Gastroesophageal sphincter (tissue), 4 donors: ENCODE results near the gene STUM. TPM values are rescaled to one million over a fixed set of nuclear protein-coding genes. Genes with fewer than 3 reads are reported as not detected.

Source experiments
- ATAC-seq: fragments of 150-250 bp; one replicate; pipeline ENCODE4 v1.9.1; 2016; ENCODE audit warnings: mild to moderate bottlenecking, moderate library complexity
- H3K27ac ChIP-seq, 4 donors: fragments of 200-600 bp; sonication (generic) in 3 of 4; 1 replicate in 3 of 4; 2 replicates in 1 of 4; pipeline ENCODE4 v1.5.1; 2016 to 2019
- H3K27me3 ChIP-seq: fragments of 200-600 bp; sonication (generic); one replicate; pipeline ENCODE4 v1.5.1; 2019
- H3K36me3 ChIP-seq, 2 donors: fragments of 200-600 bp; sonication (generic); one replicate each; pipeline ENCODE4 v1.5.1; 2019; ENCODE audit warnings: control low read depth in 1 of 2
- H3K4me1 ChIP-seq, 3 donors: fragments of 200-600 bp; sonication (generic); 1 replicate in 2 of 3; 2 replicates in 1 of 3; pipeline ENCODE4 v1.5.1; 2016 to 2019; ENCODE audit warnings: control low read depth in 2 of 3
- H3K4me3 ChIP-seq, 2 donors: fragments of 200-600 bp; sonication (generic); one replicate each; pipeline ENCODE4 v1.5.1; 2019; ENCODE audit warnings: mild to moderate bottlenecking in 1 of 2, moderate library complexity in 1 of 2
- H3K9me3 ChIP-seq, 3 donors: fragments of 200-600 bp; sonication (generic); one replicate each; pipeline ENCODE4 v1.5.1; 2017 to 2019; ENCODE audit warnings: control low read depth in 2 of 3
- CTCF ChIP-seq, 4 experiments: fragments of 200-600 bp in 2 of 4; fragments of 450-650 bp in 2 of 4; sonication (generic) in 1 of 4; IDR thresholded peaks; one replicate each; pipeline ENCODE4 v1.5.1; 2017 to 2019; ENCODE audit warnings: antibody characterized with exemption in 4 of 4, mild to moderate bottlenecking in 2 of 4, moderate library complexity in 2 of 4
- EP300 ChIP-seq: sonication (generic); formaldehyde crosslinking; IDR thresholded peaks from one replicate; pipeline ENCODE4 v1.6.1; 2017; ENCODE audit warnings: antibody characterized with exemption, mild to moderate bottlenecking
- POLR2A ChIP-seq, 2 donors: fragments of 450-650 bp; IDR thresholded peaks; one replicate each; pipeline ENCODE4 v1.6.1; 2017; ENCODE audit warnings: antibody characterized with exemption in 2 of 2, mild to moderate bottlenecking in 2 of 2, moderate library complexity in 1 of 2
- POLR2AphosphoS5 ChIP-seq: sonication (generic); formaldehyde crosslinking; IDR thresholded peaks from one replicate; pipeline ENCODE4 v1.6.1; 2017; ENCODE audit warnings: antibody characterized with exemption
- WGBS, 2 donors: methylation state at CpG; one replicate each; pipeline ENCODE4 v1.1.5; 2018; ENCODE audit warnings: low coverage in 1 of 2; 5-methylcytosine and 5-hydroxymethylcytosine counted together
- total RNA-seq, 4 donors: library from RNA; depleted of rRNA; stranded (reverse); fragments of >200 nt; gene quantifications; one replicate each; pipeline ENCODE4 v1.1.0, GENCODE V29; 2016

STUM gene
- total RNA-seq, 4 donors from 2014 or later = 2.8 to 9.1 (median 4.5) TPM

- no peaks in the 10 kb centered on the region for H3K9me3 ChIP-seq
- 79% methylated on average over 2 of the region's 3 CpGs; no CpG with 5 or more reads in 1 of the 2 donors for WGBS, 2 donors
- H3K27ac ChIP-seq = no peak overlapping the region
- peaks cover 14% of the 10 kb centered on the region for H3K27me3 ChIP-seq
- TF ChIP-seq CTCF (IDR thresholded peaks at IDR 0.05) (no peak), EP300 (no peak), POLR2AphosphoS5 (no peak), POLR2A (IDR thresholded peaks at IDR 0.05) (no peak)
- no peaks in the 10 kb centered on the region for H3K36me3 ChIP-seq
- no peak for ATAC-seq
- no peaks in the 10 kb centered on the region for H3K4me1 ChIP-seq
- no peak overlapping the region for H3K4me3 ChIP-seq
Measured at GRCh38 chr1:226511296-226511695, 37.3 kb upstream of the STUM start.

GRCh38 chr1:226512076-226512728, 36.4 kb upstream of the STUM start:
- TF ChIP-seq EP300 (no peak), POLR2AphosphoS5 (no peak), POLR2A (IDR thresholded peaks at IDR 0.05) (no peak), CTCF (IDR thresholded peaks at IDR 0.05) (no peak)
- no peak overlapping the region for H3K4me3 ChIP-seq
- no peaks in the 10 kb centered on the region for H3K4me1 ChIP-seq
- H3K27ac ChIP-seq = no peak overlapping the region
- ATAC-seq = no peak
- no peaks in the 10 kb centered on the region for H3K36me3 ChIP-seq
- H3K27me3 ChIP-seq = peaks cover 12% of the 10 kb centered on the region
- WGBS, 2 donors = 86 to 100% methylated on average over 1 of the region's 2 CpGs
- H3K9me3 ChIP-seq = no peaks in the 10 kb centered on the region

- 90 to 100% methylated on average over 2 to 3 of the region's 3 CpGs for WGBS, 2 donors
- H3K4me3 ChIP-seq = no peak overlapping the region
- no peak overlapping the region for H3K27ac ChIP-seq
- H3K36me3 ChIP-seq = no peaks in the 10 kb centered on the region
- no peaks in the 10 kb centered on the region for H3K4me1 ChIP-seq
- H3K27me3 ChIP-seq = peaks cover 24% of the 10 kb centered on the region
- H3K9me3 ChIP-seq = no peaks in the 10 kb centered on the region
- ATAC-seq = no peak
- TF ChIP-seq CTCF (IDR thresholded peaks at IDR 0.05) (no peak), EP300 (no peak), POLR2A (IDR thresholded peaks at IDR 0.05) (no peak), POLR2AphosphoS5 (no peak)
Measured at GRCh38 chr1:226518375-226518774, 30.2 kb upstream of the STUM start.

GRCh38 chr1:226519135-226519534, 29.4 kb upstream of the STUM start:
- Histone ChIP-seq H3K4me1 (no peaks in the 10 kb centered on the region), H3K27me3 (peaks cover 24% of the 10 kb centered on the region), H3K9me3 (no peaks in the 10 kb centered on the region), H3K36me3 (no peaks in the 10 kb centered on the region), H3K27ac (no peak overlapping the region), H3K4me3 (no peak overlapping the region)
- no peak for ATAC-seq
- no CpG with 5 or more reads among the region's 1 CpG for WGBS, 2 donors
- TF ChIP-seq POLR2A (IDR thresholded peaks at IDR 0.05) (no peak), POLR2AphosphoS5 (no peak), CTCF (IDR thresholded peaks at IDR 0.05) (no peak), EP300 (no peak)
